Osteoblast (primary cell): Measurements from ENCODE around the gene MALT1. TPM values are rescaled to one million over a fixed set of nuclear protein-coding genes. Genes with fewer than 3 reads are reported as not detected.

ENCODE experiments used
- DNase-seq: peaks from one replicate; pipeline ENCODE4 v3.0.0; 2011; ENCODE audit warnings: low spot score, mixed read lengths; ENCODE audit not compliant: insufficient read length; ENCODE audit errors: missing footprints
- H2AFZ ChIP-seq: 2 replicates; pipeline ENCODE4 v1.6.0; 2011; ENCODE audit warnings: mild to moderate bottlenecking, low read length
- H3K27ac ChIP-seq: 2 replicates; pipeline ENCODE4 v1.5.1; 2011; ENCODE audit warnings: mild to moderate bottlenecking, low read depth, low read length, moderate library complexity
- H3K27me3 ChIP-seq: 2 replicates; pipeline ENCODE4 v1.6.0; 2012; ENCODE audit warnings: mild to moderate bottlenecking, control low read depth, inconsistent platforms, low read length, moderate library complexity; ENCODE audit not compliant: insufficient read depth
- H3K36me3 ChIP-seq: 2 replicates; pipeline ENCODE4 v1.5.1; 2011; ENCODE audit warnings: mild to moderate bottlenecking, low read length, control low read depth, moderate library complexity; ENCODE audit not compliant: insufficient read depth
- H3K4me1 ChIP-seq: 2 replicates; pipeline ENCODE4 v1.5.1; 2011; ENCODE audit warnings: mild to moderate bottlenecking, low read length, control low read depth, moderate library complexity; ENCODE audit not compliant: insufficient read depth
- H3K4me2 ChIP-seq: 2 replicates; pipeline ENCODE4 v1.6.0; 2011; ENCODE audit warnings: mild to moderate bottlenecking, low read length; ENCODE audit not compliant: insufficient read depth
- H3K4me3 ChIP-seq: fragments of 200-600 bp; sonication (generic); 3 replicates; pipeline ENCODE4 v1.5.1; 2012; ENCODE audit warnings: mild to moderate bottlenecking, low read length, inconsistent platforms; ENCODE audit not compliant: insufficient read depth
- H3K79me2 ChIP-seq: 2 replicates; pipeline ENCODE4 v1.6.0; 2012; ENCODE audit warnings: mild to moderate bottlenecking, low read length, control low read depth, inconsistent platforms; ENCODE audit not compliant: insufficient read depth
- H3K9me3 ChIP-seq: 2 replicates; pipeline ENCODE4 v1.5.1; 2011; ENCODE audit warnings: low read depth, low read length, control low read depth
- H4K20me1 ChIP-seq: 2 replicates; pipeline ENCODE4 v1.6.0; 2012; ENCODE audit warnings: mild to moderate bottlenecking, low read length, control low read depth; ENCODE audit not compliant: insufficient read depth
- CTCF ChIP-seq: IDR thresholded peaks from 2 replicates; pipeline ENCODE4 v1.5.1; 2011; ENCODE audit warnings: mild to moderate bottlenecking, low read depth, low read length, moderate library complexity; ENCODE audit errors: extremely low read depth
- total RNA-seq: library from RNA; depleted of rRNA; stranded (reverse); fragments of >200 nt; gene quantifications from 2 replicates; pipeline ENCODE4 v1.2.3, GENCODE V29; 2012

The MALT1 gene
- total RNA-seq, 1 donor = 55.7 TPM

DNA sequence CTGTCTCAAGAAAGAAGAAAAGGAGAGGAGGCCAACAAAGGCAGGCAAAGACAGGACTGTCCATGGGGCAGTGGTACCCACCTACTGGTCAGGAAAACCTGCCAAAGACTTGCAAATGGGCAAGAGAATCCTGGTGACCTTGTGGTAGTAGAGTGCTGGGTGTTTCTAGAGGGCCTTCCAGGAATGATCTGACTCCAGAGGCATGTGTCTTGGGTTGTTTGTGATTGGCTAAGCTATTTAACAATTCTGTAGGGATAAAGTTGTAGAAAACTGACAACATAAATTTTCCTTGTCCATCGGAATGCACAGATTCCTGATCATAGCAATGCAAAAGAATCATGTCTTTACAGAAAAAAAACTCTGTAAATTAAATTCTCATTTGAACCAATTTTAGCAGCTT is 125.0 kb downstream of the MALT1 start:
- no peaks in the 10 kb centered on the region for H3K36me3 ChIP-seq
- no peak overlapping the region for H3K27ac ChIP-seq
- H3K9me3 ChIP-seq = no peaks in the 10 kb centered on the region
- no peak overlapping the region for H3K4me3 ChIP-seq
- peak; percentile 47 for DNase-seq
- H4K20me1 ChIP-seq = no peaks in the 10 kb centered on the region
- no peak overlapping the region for H3K4me2 ChIP-seq
- TF ChIP-seq CTCF = no peak
- H3K27me3 ChIP-seq = no peaks in the 10 kb centered on the region
- H2AFZ ChIP-seq = no peak overlapping the region
- H3K4me1 ChIP-seq = peaks cover 6% of the 10 kb centered on the region
- no peaks in the 10 kb centered on the region for H3K79me2 ChIP-seq

DNA sequence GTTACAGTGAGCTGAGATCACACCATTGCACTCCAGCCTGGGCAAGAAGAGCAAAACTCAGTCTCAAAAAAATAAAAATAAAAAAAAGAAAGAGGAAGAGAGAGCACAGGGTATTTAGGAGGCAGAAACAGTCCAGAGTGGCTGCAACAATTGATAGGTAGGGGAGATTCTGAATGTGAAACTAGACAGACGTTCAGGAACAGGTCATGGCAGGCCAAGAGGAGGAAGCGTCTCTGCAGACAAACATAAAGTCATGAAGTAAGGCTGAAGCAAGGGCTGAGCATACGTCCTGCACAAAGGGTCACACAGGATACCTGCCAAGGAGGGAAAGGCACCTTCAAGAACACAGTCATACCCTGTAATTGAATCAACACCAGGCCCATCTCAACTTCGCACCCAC is 129.3 kb downstream of the MALT1 start:
- Histone ChIP-seq H3K4me3 (no peak overlapping the region), H3K4me2 (no peak overlapping the region), H3K9me3 (no peaks in the 10 kb centered on the region), H4K20me1 (no peaks in the 10 kb centered on the region), H2AFZ (no peak overlapping the region), H3K79me2 (no peaks in the 10 kb centered on the region), H3K36me3 (no peaks in the 10 kb centered on the region), H3K27me3 (no peaks in the 10 kb centered on the region), H3K4me1 (no peaks in the 10 kb centered on the region), H3K27ac (no peak overlapping the region)
- no peak for TF ChIP-seq CTCF
- DNase-seq = no peak

DNA sequence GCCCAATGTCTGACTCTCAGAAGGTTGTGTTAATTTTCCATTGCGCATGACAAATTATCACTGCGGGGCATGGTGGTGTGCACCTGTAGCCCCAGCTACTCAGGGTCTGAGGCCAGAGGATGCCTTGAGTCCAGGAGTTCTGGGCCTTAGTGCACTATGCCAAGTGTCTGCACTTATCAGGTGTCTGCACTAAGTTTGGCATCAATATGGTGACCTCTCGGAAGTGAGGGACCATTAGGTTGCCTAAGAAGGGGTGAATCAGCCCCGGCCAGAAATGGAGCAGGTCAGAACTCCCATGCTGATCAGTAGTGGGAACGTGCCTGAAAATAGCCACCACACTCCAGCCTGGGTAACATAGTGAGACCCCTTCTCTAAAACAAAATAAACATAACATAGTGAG is 131.7 kb downstream of the MALT1 start:
- no peaks in the 10 kb centered on the region for H3K36me3 ChIP-seq
- no peaks in the 10 kb centered on the region for H3K79me2 ChIP-seq
- H3K27ac ChIP-seq = no peak overlapping the region
- no peak overlapping the region for H3K4me2 ChIP-seq
- H4K20me1 ChIP-seq = no peaks in the 10 kb centered on the region
- H3K9me3 ChIP-seq = no peaks in the 10 kb centered on the region
- no peaks in the 10 kb centered on the region for H3K4me1 ChIP-seq
- DNase-seq = no peak
- TF ChIP-seq CTCF = no peak
- no peaks in the 10 kb centered on the region for H3K27me3 ChIP-seq
- no peak overlapping the region for H2AFZ ChIP-seq
- no peak overlapping the region for H3K4me3 ChIP-seq

DNA sequence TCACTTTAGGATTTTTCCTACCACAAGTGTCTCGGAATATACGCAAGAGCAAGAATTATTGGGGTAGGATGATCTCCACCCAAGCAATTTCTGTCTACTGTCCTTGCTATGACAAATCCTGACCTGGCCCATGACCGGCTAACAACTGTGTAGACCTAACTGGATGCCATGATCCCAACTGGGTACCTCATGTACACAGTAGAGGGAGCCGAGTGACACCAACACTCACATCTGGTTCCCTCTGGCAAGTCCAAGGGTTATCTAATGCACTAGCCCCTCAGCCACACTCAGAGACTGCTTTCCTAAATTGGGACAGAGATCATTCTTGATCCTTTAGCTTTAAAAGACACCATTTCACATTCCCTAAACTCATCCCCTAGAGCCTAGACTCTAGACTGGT is 132.7 kb downstream of the MALT1 start:
- H4K20me1 ChIP-seq = no peaks in the 10 kb centered on the region

More for the DNA sequence above, 132.7 kb downstream of the MALT1 start:
- H3K9me3 ChIP-seq = no peaks in the 10 kb centered on the region
- no peak overlapping the region for H3K4me2 ChIP-seq
- H2AFZ ChIP-seq = no peak overlapping the region
- H3K4me3 ChIP-seq = no peak overlapping the region
- no peaks in the 10 kb centered on the region for H3K27me3 ChIP-seq
- no peak for DNase-seq
- no peak for TF ChIP-seq CTCF
- no peaks in the 10 kb centered on the region for H3K36me3 ChIP-seq
- no peak overlapping the region for H3K27ac ChIP-seq
- H3K4me1 ChIP-seq = no peaks in the 10 kb centered on the region
- no peaks in the 10 kb centered on the region for H3K79me2 ChIP-seq

Other genes with a start within 250 kb of the MALT1 start
- 255 and 262 TPM in 2 replicates for gene ALPK2, start 42.4 kb upstream of the MALT1 start, total RNA-seq
- gene ZNF532, start 193.4 kb downstream of the MALT1 start, total RNA-seq = 49.6 and 51.6 TPM in 2 replicates